GM23248 (cell line): ENCODE results near the gene RNU1-2.

Experiments used
- EZH2 ChIP-seq: fragments of 200-600 bp; sonication (generic); IDR thresholded peaks from 2 replicates; pipeline ENCODE4 v1.6.1; 2018; ENCODE audit warnings: antibody characterized with exemption, mild to moderate bottlenecking; ENCODE audit not compliant: insufficient read depth, poor library complexity, severe bottlenecking
- EZH2phosphoT487 ChIP-seq: fragments of 200-600 bp; sonication (generic); IDR thresholded peaks from 2 replicates; pipeline ENCODE4 v1.6.1; 2018; ENCODE audit warnings: antibody characterized with exemption, moderate library complexity, mild to moderate bottlenecking, low read depth; ENCODE audit not compliant: insufficient read depth

- TF ChIP-seq EZH2, result no peak
- TF ChIP-seq EZH2phosphoT487, result no peak
These were observed 17.5 kb downstream of the RNU1-2 start for GRCh38 chr1:16913181-16913832.
